Measurements from ENCODE around the gene PLAC8L1. TPM values are rescaled to one million over a fixed set of nuclear protein-coding genes. Genes with fewer than 3 reads are reported as not detected.

Gene PLAC8L1
- total and polyA plus RNA-seq, 2 of the 8 experiments (the other 6 are each of a cell fraction or from before 2014, with no cell fraction given), result 0.42 TPM; not detected in 1

- TF ChIP-seq TAF1 (IDR thresholded peaks at IDR 0.05; ENCODE audit: low read depth, low read length) (no peak), CHD7 (IDR thresholded peaks at IDR 0.05; ENCODE audit: insufficient replicate concordance, low read length) (no peak), FOSL1 (IDR thresholded peaks at IDR 0.05; ENCODE audit: insufficient read depth, low read depth, low read length) (no peak)
These were observed 34.2 kb downstream of the PLAC8L1 start (continued) for GRCh38 chr5:146071171-146071570.

All from H1 (cell line).